GM10266 (cell line): ENCODE results near the gene PRMT5.
"Not testable (repeated sequence)": the region's sequence is repeated elsewhere in the genome, so short reads cannot be mapped to it uniquely, and the experiment has no call there.

Experiments used
- DNase-seq: peaks from one replicate; pipeline ENCODE4 v3.0.0; 2012; ENCODE audit errors: extremely low spot score
- TF ChIP-seq, protein P1 (sequence below): IDR thresholded peaks from 2 replicates; pipeline ENCODE4 v1.5.1; 2012; ENCODE audit warnings: mild to moderate bottlenecking, low read depth; ENCODE audit not compliant: control insufficient read depth, insufficient read depth; ENCODE audit errors: missing control alignments

Gene PRMT5

DNA sequence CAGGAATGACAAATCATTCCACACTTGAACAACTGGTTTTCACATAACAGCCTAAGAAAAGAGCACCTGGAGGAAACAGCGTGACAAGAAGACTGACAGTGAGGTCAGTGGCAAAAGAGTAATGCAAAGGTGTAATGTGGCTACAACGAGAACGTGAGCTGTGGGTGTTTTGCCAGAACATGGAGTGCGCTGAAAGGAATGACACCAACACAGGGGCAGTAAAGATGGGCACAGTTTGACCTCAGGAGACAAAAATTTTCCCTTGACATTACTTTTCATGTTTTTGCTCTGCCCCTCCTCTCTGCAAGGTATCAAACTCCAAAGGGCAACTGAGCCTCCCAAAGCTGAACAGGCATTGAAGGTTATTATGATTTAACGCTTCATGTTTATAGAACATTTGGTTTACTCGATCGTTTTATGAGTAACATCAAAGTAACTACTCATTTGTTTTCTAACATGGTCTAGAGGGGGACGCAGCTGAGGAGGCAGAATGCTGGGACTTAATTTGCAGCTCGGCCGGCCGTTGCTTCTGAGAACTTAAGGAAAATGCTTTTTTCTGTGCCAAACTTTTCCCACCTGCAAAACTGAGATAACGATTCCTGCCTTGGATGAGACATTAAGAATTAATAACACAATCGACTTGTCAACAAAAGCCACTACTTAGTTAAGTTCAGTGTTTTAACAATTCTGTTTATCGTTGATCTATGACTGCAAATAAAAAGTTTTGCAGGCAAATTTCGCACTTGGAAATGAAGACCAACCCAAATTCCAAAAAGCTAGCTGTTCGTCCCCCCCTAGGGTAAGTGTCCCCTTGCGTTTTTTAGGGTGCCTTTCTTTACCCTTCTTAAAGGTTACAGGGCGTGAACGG is 26.8 kb upstream of the PRMT5 start:
- no peak for DNase-seq
- TF ChIP-seq, protein P1, sequence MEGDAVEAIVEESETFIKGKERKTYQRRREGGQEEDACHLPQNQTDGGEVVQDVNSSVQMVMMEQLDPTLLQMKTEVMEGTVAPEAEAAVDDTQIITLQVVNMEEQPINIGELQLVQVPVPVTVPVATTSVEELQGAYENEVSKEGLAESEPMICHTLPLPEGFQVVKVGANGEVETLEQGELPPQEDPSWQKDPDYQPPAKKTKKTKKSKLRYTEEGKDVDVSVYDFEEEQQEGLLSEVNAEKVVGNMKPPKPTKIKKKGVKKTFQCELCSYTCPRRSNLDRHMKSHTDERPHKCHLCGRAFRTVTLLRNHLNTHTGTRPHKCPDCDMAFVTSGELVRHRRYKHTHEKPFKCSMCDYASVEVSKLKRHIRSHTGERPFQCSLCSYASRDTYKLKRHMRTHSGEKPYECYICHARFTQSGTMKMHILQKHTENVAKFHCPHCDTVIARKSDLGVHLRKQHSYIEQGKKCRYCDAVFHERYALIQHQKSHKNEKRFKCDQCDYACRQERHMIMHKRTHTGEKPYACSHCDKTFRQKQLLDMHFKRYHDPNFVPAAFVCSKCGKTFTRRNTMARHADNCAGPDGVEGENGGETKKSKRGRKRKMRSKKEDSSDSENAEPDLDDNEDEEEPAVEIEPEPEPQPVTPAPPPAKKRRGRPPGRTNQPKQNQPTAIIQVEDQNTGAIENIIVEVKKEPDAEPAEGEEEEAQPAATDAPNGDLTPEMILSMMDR, result no peak

DNA sequence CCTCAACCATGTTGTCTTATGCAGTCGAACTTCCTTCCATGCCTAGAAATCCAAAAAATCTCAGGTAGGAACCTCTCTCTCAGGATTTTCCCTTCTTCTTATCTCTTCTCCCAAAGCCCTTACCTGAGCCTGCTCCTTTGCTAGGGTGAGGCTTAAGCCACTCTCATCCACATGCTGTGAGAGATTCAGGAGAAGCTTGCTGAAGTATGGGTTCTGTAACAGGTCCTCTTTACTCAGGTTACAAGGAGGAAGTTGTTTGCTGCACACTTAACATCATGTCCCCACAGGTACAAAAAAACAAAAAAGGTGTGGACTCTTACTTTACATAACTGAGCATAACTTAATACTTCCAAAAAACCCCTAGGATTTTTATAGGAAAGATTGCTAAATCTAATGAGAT is 23.2 kb upstream of the PRMT5 start:
- no peak for DNase-seq
- TF ChIP-seq, protein P1, result no peak

DNA sequence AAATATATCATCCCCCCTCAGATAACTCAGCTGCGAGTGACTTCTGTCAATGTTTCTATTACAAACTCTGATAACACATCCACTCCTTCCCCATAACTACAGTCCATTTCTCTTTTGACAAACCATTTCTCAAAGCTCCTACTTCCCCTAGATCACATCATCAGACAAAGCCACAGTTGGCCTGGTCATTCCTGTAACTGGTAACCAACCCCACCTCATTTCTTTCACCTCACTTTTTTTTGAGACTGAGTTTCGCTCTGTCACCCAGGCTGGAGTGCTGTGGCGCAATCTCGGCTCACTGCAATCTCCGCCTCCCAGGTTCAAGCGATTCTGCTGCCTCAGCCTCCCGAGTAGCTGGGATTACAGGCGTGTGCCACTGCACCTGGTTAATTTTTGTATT is 22.6 kb upstream of the PRMT5 start:
- DNase-seq, result not testable (repeated sequence)

DNA sequence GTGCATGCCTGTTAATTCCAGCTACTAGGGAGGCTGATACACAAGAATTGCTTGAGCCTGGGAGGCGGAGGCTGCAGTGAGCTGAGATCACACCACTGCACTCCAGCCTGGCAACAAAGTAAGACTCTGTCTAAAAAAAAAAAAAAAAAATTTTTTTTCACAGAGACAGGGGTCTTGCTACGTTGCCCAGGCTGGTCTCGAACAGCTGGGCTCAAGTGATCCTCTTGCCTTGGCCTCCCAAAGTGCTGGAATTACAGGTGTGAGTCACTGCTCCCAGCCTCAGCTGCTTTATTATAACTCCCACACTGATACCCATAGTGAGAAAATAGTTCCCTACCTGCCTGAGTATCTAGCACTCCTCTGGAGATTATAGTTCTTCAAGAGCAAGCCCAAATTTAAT is 16.5 kb upstream of the PRMT5 start:
- no peak for DNase-seq
- TF ChIP-seq, protein P1, result no peak

DNA sequence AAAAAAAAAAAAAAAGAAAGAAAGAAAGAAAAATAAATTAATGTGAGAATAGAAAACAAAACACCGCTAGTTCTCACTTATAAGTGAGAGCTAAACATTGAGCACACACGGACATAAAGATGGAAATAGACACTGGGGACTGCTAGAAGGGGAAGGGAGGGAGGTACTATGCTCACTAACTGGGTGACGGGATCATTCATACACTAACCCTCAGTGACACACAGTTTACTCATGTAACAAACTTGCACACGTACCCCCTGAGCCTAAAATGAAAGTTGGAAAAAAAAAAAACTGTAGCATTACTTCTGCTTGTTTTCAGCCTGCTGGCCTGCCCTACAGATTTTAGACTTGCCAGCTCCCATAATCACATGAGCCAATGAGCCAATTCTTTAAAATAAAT is 10.5 kb upstream of the PRMT5 start:
- DNase-seq, result no peak

DNA sequence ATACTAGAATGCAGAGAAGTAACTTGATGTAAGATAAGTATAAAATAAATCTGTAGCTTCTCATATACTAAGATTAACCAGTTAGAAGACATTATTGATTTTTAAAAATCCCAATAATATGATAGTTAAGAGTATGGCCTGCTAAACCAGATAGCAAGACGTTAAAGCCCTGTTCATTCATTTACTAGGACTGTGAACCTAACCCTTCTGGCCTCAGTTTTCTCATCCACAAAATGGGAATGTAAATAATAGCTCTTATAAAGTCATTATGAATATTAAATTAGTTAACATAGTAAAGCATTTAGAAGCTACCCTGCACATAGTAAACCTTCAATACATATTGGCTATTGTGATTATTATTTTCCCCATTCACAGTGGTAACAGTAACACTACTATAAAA is 6.0 kb upstream of the PRMT5 start:
- TF ChIP-seq, protein P1, result no peak
- DNase-seq, result no peak

More for the DNA sequence above, 10.5 kb upstream of the PRMT5 start:
- TF ChIP-seq, protein P1, result no peak

DNA sequence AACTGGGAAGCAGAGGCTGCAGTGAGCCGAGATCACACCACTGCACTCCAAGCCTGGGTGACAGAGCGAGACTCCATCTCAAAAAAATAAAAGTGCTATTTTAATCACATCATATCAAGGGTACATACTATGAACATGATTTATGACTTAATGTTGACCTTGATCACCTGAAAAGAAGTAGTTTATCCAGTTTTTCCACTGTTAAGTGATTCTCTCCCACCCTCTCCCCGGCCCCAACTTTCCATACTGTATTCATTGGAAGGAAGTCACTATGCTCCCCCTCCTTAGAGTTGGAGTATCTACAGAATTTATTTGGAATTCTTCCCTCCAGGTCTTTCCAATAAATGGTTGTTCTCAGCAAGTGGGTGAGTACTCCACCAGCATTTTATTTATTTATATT is 3.0 kb upstream of the PRMT5 start:
- no peak for DNase-seq
- TF ChIP-seq, protein P1, result no peak

DNA sequence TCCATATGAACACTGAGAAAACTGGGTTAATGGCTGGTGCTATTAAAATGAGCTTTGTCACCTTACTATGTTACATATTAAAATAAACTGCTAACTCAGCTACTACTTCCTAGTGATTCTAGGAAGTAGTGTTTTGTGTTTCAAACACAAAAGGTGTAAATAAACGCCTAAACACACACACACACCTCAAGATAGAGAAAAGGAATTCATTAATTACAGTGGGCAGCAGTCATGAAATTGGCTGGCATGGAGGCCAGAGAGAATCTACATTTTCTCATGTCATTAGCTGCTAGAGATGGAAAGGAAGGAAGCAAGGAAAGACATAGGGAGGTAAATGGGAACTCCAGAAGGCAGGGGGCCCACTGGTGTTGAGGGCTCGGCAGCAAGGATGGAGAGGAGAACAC is 787 bp upstream of the PRMT5 start:
- TF ChIP-seq, protein P1, result no peak
- no peak for DNase-seq
